Urinary bladder (tissue), 4 donors: Measurements from ENCODE around the gene SLC22A23. TPM values are rescaled to one million over a fixed set of nuclear protein-coding genes. Genes with fewer than 3 reads are reported as not detected.

ENCODE experiments used
- DNase-seq: peaks from one replicate; pipeline ENCODE4 v3.0.0-alpha.2; 2015; ENCODE audit errors: extremely low spot score
- H3K27ac ChIP-seq: one replicate; pipeline ENCODE4 v1.5.1; 2013; ENCODE audit warnings: low read depth, mild to moderate bottlenecking, moderate library complexity
- H3K36me3 ChIP-seq: one replicate; pipeline ENCODE4 v1.6.1; 2013; ENCODE audit warnings: mild to moderate bottlenecking, moderate library complexity; ENCODE audit not compliant: insufficient read depth
- H3K4me1 ChIP-seq: one replicate; pipeline ENCODE4 v1.6.1; 2013; ENCODE audit warnings: mild to moderate bottlenecking, moderate library complexity; ENCODE audit not compliant: insufficient read depth
- H3K4me3 ChIP-seq: one replicate; pipeline ENCODE4 v1.5.1; 2013; ENCODE audit warnings: low read depth, low read length
- WGBS: extraction: QIAGEN DNeasy Blood & Tissue Kit; methylation state at CpG from one replicate; pipeline ENCODE4 v1.1.7; 2013; 5-methylcytosine and 5-hydroxymethylcytosine counted together
- polyA plus RNA-seq: library from polyadenylated mRNA; stranded (reverse); fragments of 200-250 nt; gene quantifications from one replicate; pipeline ENCODE4 v1.2.3, GENCODE V29; 2013
- total RNA-seq: library from RNA; depleted of rRNA; stranded (reverse); fragments of >200 nt; gene quantifications from one replicate; pipeline ENCODE4 v1.2.3, GENCODE V29; 2014
- donor health status: healthy with polysubstance abuse.
- donor health status: healthy.

The SLC22A23 gene
- total and polyA plus RNA-seq, 2 donors, result 4.9 to 6.6 TPM

- Histone ChIP-seq H3K4me3 (no peak overlapping the region), H3K4me1 (peaks cover 2% of the 10 kb centered on the region), H3K27ac (no peak overlapping the region), H3K36me3 (no peaks in the 10 kb centered on the region)
- no peak for DNase-seq
- 52% methylated on average over 20 of the region's 20 CpGs for WGBS
Observed at GRCh38 chr6:3426927-3427686, 29.7 kb downstream of the SLC22A23 start.

- Histone ChIP-seq H3K36me3 (no peaks in the 10 kb centered on the region), H3K4me1 (peaks cover 2% of the 10 kb centered on the region), H3K4me3 (no peak overlapping the region), H3K27ac (no peak overlapping the region)
- 79% methylated on average over 3 of the region's 3 CpGs for WGBS
- DNase-seq, result no peak
Observed at GRCh38 chr6:3426091-3426926, 30.5 kb downstream of the SLC22A23 start.

DNA sequence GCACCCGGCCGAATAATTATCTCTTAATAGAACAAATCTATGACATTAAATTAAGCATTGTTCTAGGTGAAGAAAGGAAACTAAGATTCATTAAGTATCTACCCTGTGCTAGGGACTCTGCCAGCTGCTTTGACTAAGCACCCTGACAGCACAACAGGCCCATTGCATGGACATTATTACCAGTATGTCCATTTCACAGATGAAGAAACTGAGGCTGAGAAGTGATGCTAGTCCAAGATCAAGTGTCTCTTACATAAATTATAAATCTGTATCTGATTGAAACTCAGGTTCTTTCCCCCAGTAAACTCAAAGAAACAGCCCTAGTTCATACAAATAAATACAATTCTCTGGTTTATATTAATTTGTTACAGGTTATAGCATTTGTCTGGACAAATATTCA, 31.3 kb downstream of the SLC22A23 start:
- Histone ChIP-seq H3K4me1 (peaks cover 2% of the 10 kb centered on the region), H3K36me3 (no peaks in the 10 kb centered on the region), H3K4me3 (no peak overlapping the region), H3K27ac (no peak overlapping the region)
- 88% methylated on average over 2 of the region's 2 CpGs for WGBS
- no peak for DNase-seq

DNA sequence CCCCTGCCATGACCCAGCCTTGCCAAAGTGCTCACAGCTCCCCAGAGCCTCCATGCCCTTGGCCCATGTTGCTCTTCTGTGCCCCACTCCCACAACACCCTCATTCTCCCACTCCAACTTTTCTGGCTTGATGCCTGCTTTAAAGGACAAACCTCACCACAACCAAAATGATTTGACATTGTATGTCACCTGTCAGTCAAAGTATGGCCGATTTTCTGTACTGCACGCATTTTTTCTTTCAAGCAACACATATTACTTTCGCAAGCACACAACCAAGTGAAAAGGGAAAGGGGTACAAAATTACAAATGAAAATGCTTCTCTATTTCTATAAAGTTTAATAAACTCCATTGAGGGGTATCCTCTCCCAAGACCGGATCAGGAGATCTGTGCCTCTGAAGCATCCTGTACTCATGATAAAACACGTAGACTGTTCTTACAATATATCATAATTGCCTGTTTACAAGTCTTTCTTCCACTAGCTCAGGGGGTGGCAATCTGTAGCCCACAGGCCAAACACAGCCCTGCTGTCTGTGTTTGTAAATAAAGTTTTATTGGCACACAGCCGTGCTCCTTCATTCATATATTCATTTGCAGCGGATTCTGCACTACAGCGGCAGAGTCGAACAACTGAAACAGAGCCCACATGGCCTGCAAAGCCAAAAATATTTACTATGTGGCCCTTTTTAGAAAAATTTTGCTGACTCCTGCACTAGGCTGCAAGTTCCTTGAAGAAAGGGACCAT, 32.5 kb downstream of the SLC22A23 start:
- H3K27ac ChIP-seq, result no peak overlapping the region
- H3K4me1 ChIP-seq, result peaks cover 2% of the 10 kb centered on the region
- no peak overlapping the region for H3K4me3 ChIP-seq
- 95% methylated on average over 9 of the region's 9 CpGs for WGBS
- DNase-seq, result no peak
- H3K36me3 ChIP-seq, result no peaks in the 10 kb centered on the region

DNA sequence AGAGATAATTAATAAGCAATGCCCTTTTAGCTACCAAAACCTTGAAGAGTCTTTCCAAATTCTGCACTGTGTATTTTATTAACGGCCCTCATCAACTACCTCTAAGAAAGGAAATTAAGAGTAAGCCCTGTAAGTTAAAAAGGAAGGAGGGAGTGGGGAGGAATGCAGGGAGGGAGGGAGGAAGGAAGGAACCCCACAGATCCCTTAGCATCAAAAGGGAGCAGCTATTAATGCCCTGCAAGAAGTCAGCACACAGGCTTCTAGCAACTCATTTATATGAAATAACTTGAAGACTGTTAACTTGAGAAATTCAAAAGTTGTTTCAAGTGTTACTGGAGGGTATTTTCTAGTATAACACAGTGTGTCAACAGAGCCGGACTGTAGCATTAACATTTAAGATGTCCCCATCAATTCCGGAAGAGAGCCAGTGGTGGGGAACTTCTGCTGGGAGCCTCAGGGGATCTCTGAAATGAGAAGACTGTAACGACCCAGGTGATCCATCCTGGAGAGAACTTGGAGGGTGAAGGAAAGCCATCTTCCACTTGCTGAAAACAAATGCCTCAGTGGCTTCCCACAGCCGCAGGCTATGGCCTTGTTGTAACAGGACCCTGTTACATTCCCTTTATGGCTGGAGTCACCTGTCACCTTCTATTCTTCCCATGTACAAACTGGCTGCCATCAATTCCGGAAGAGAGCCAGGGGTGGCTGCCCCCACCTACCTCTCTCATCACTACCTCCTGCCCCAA, 33.2 kb downstream of the SLC22A23 start:
- no peak for DNase-seq
- 81% methylated on average over 6 of the region's 6 CpGs for WGBS
- Histone ChIP-seq H3K27ac (no peak overlapping the region), H3K4me3 (no peak overlapping the region), H3K36me3 (no peaks in the 10 kb centered on the region), H3K4me1 (peaks cover 2% of the 10 kb centered on the region)

DNA sequence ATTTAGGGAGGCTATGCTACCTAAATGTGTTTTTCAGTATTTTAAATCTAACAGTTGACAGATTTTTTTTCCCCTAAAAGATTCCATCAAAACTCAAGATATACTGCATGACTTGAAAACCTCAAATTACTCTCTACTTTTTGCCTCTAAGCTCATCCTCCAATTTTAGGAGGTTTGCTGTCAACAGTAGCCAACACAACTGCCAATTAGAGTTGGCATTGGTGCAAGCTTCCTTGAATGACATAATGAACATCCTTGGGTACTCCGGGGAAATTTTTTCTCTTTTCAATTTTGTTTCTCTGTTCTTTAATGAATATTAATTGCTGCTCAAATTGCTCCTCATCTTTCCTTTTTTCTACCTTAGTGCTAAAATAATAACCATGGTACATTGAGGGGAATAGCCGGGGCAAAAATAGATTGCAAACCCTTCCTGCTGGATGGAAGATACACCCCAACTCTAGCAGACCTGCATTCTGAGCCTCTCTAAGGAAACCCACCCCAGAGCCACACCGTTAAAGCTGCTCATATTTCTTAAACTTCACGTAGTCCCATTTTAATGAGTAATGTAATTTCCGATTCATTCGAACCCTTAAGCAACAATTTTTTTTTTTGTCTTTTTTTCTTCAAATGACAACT, 34.3 kb downstream of the SLC22A23 start:
- Histone ChIP-seq H3K27ac (no peak overlapping the region), H3K4me3 (no peak overlapping the region), H3K4me1 (peaks cover 2% of the 10 kb centered on the region), H3K36me3 (no peaks in the 10 kb centered on the region)
- no peak for DNase-seq
- WGBS, result 88% methylated on average over 6 of the region's 6 CpGs

DNA sequence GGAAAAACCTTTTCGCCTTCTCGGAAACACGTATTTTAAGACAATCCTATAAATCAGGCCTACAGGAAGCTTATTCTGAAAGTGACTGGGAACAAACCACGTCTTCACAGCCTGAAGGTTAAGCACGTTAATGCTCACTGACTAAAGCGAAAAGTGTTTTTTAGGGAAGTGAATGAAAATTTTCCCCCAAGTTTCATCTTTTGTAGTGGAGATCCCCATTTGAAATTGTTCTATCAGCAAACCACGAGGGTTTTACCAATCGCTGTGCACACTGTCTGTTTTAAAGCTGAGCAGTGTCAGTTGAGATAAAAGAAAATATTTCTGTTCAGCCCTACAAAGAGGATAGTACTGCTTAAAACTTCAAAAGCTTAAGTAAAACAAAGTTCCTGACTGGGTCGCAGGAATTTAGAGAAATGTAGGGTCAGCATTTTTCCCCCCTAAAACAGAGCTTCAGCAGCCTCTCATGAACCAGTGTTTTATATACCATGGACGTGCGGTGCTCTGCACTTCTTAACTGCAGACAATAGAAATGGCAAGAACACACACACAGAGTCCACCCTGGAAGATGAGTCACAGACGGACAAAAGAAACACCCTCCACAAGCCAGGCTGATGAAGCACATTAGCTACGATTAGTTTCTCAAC, 34.9 kb downstream of the SLC22A23 start:
- no peak for DNase-seq
- H3K36me3 ChIP-seq, result no peaks in the 10 kb centered on the region
- no peaks in the 10 kb centered on the region for H3K4me1 ChIP-seq
- WGBS, result 56% methylated on average over 13 of the region's 13 CpGs
- H3K4me3 ChIP-seq, result no peak overlapping the region
- H3K27ac ChIP-seq, result no peak overlapping the region

DNA sequence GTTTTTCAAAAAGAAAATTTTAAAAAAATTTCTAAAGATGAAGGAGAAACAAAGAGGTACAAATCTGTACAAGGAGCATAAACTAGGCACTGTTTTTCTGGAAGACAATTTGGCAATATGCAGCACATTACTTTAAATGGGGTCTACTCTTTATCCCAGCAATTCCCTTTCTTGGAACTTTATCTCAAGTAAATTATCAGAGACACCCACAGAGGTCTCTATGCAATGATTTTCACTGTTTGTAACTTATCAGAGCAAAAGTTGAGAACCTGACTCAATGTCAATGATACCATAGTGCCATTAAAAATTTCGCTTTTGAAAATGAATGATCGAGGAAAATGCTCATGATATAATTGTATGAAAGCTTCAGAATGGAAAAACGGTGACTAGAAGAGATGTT, 35.7 kb downstream of the SLC22A23 start:
- Histone ChIP-seq H3K4me1 (no peaks in the 10 kb centered on the region), H3K27ac (no peak overlapping the region), H3K36me3 (no peaks in the 10 kb centered on the region), H3K4me3 (no peak overlapping the region)
- no peak for DNase-seq
- 89% methylated on average over 3 of the region's 3 CpGs for WGBS

DNA sequence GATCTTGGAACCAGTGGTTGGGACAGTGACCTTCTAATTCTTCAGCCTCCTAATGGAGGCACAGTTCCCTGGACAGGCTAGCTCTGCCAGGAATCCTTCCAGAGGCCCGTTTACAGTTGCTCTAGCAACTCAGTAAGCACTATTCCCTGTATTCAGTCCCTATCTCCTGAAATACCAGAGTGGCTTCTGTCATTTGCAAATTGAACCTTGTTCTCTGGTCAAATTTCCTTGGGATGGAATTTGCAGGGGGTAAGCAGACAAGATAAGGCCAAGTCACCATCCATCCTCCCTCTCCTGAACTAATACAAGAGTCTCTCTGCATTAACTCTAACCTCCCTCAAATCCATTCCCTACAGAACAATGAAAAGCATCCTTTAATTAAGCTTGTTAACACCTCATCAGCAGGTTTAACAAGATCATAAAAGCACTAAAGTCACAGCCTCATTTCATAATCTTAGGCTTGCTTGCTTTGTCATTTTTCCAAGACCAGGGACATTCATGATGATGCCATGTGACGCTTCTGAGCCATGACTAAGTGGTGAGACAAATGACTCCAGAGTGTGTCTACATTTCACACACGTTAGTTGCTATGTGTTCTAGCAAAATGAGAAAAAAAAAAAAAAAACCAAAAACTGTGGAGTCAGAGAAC, 37.1 kb downstream of the SLC22A23 start:
- no peak for DNase-seq
- H3K4me1 ChIP-seq, result no peaks in the 10 kb centered on the region
- H3K4me3 ChIP-seq, result no peak overlapping the region
- H3K36me3 ChIP-seq, result no peaks in the 10 kb centered on the region
- 82% methylated on average over 3 of the region's 3 CpGs for WGBS
- H3K27ac ChIP-seq, result no peak overlapping the region

GRCh38 chr6:3418496-3419060, 38.3 kb downstream of the SLC22A23 start:
- 88% methylated on average over 8 of the region's 8 CpGs for WGBS
- H3K36me3 ChIP-seq, result no peaks in the 10 kb centered on the region
- no peak overlapping the region for H3K4me3 ChIP-seq
- no peak overlapping the region for H3K27ac ChIP-seq
- DNase-seq, result no peak
- no peaks in the 10 kb centered on the region for H3K4me1 ChIP-seq

DNA sequence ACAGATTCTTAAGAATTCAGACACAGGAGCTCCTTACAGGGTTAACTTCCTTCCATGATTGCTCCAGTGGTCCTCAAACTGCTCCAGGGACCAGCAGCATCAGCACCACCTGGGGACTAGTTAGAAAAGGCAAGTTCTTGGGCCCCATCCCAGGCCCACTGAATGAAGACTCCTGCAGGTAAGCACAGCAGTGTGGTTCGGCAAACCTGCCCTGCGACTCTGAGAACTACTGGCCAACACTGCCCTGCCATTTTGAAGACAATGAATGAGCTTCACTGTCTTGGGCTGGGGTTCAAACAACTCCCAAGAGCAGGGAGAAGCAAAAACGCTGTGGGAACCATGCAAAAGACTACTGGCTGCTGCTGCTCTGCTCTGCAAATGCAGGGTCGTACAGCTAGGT, 39.4 kb downstream of the SLC22A23 start:
- Histone ChIP-seq H3K27ac (no peak overlapping the region), H3K4me3 (no peak overlapping the region), H3K4me1 (no peaks in the 10 kb centered on the region), H3K36me3 (no peaks in the 10 kb centered on the region)
- 84% methylated on average over 4 of the region's 4 CpGs for WGBS
- DNase-seq, result no peak

DNA sequence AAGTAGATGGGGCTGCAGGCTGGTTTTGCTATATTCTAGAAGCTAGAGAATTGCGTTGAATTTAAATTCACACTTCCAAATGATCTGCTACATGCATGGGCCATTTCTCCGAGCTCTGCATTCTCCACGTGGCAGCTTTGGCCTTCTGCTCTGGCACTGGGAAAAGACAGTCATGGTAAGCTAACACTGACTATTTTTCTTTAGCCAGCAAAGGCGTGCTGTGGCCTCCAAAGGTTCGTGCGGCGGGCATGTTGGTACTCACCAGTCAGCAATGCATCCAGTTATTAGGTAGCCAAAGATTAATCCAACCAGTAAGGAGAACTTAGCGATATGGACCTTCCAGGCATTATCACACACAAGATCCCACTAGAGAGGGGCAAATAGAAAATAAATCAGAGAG, 41.4 kb downstream of the SLC22A23 start:
- Histone ChIP-seq H3K27ac (no peak overlapping the region), H3K4me1 (no peaks in the 10 kb centered on the region), H3K36me3 (no peaks in the 10 kb centered on the region), H3K4me3 (no peak overlapping the region)
- WGBS, result 92% methylated on average over 8 of the region's 8 CpGs
- DNase-seq, result no peak
